Cardiac septum (tissue), 1 donor: ENCODE measurements around the gene EPOP. TPM values are rescaled to one million over a fixed set of nuclear protein-coding genes. Genes with fewer than 3 reads are reported as not detected.

Experiments
- DNase-seq: peaks from one replicate; pipeline ENCODE4 v3.0.0-alpha.2; 2020; ENCODE audit warnings: low spot score
- intact Hi-C: fragments of 100-400 bp; cut with DNase I; formaldehyde crosslinking; loops from one replicate; pipeline ENCODE4 v1.14.0; 2022
- long read RNA-seq: library from polyadenylated mRNA; unstranded; transcript quantifications from one replicate; pipeline ENCODE4 v2.0.0, GENCODE V29; 2021
- total RNA-seq: library from RNA; stranded (reverse); fragmentation: NEBNext Ultra II Directional; extraction: Animal tissue kit (Norgen Biotek cat#: 25700); gene quantifications from one replicate; pipeline ENCODE4 v1.2.1, GENCODE V29; 2021
- donor health status: DM: no; HTN: no; CAD: no.

Gene EPOP
- 2.3 TPM for total RNA-seq
- long read RNA-seq, partial matches to known transcripts, result 0 of 4 reads
- long read RNA-seq, other reads (novel, unspliced or antisense), result 0 of 4 reads

GRCh38 chr17:38674749-38675615 is at the start of gene EPOP:
EPOP (minus strand) TSS chr17:38674957; CDS start chr17:38674495, 462 bp downstream.
- intact Hi-C loops, result no loop called here
- DNase-seq, result peak; percentile 94

- no peak for DNase-seq
- intact Hi-C loops, result no loop called here
These were observed 47.0 kb upstream of the EPOP start for GRCh38 chr17:38721802-38722201.

- intact Hi-C loops, result no loop called here
- DNase-seq, result no peak
These were observed 46.2 kb upstream of the EPOP start for GRCh38 chr17:38720941-38721340.

- intact Hi-C loops, result no loop called here
- DNase-seq, result no peak
These were observed 45.3 kb upstream of the EPOP start for GRCh38 chr17:38719943-38720641.

GRCh38 chr17:38719289-38719942 is 44.7 kb upstream of the EPOP start:
- DNase-seq, result no peak
- intact Hi-C loops, result no loop called here

- no peak for DNase-seq
- intact Hi-C loops, result no loop called here
These were observed 42.5 kb upstream of the EPOP start for GRCh38 chr17:38717139-38717745.

- intact Hi-C loops, result no loop called here
- no peak for DNase-seq
These were observed 41.7 kb upstream of the EPOP start for GRCh38 chr17:38716368-38717005.

- intact Hi-C loops, result no loop called here
- no peak for DNase-seq
These were observed 40.6 kb upstream of the EPOP start for GRCh38 chr17:38715216-38715943.

- intact Hi-C loops, result no loop called here
- no peak for DNase-seq
These were observed 38.8 kb upstream of the EPOP start for GRCh38 chr17:38713456-38714075.

GRCh38 chr17:38712593-38712992 is 37.8 kb upstream of the EPOP start:
- intact Hi-C loops, result no loop called here

GRCh38 chr17:38711792-38712571 is 37.2 kb upstream of the EPOP start:
- intact Hi-C loops, result no loop called here

More at GRCh38 chr17:38712593-38712992, 37.8 kb upstream of the EPOP start:
- DNase-seq, result no peak

GRCh38 chr17:38710985-38711384 is 36.2 kb upstream of the EPOP start:
- intact Hi-C loops, result no loop called here
- no peak for DNase-seq

More at GRCh38 chr17:38711792-38712571, 37.2 kb upstream of the EPOP start:
- no peak for DNase-seq

GRCh38 chr17:38710604-38710962 is 35.8 kb upstream of the EPOP start:
- DNase-seq, result no peak
- intact Hi-C loops, result no loop called here

GRCh38 chr17:38709864-38710603 is 35.3 kb upstream of the EPOP start:
- intact Hi-C loops, result no loop called here
- DNase-seq, result no peak

GRCh38 chr17:38709104-38709820 is 34.5 kb upstream of the EPOP start:
- intact Hi-C loops, result no loop called here

GRCh38 chr17:38707678-38708351 is 33.1 kb upstream of the EPOP start:
- DNase-seq, result no peak
- intact Hi-C loops, result loop anchor here (2.0 kb wide), 1 partner anchor 31 kb away; no protein-coding TSS in a partner anchor

More at GRCh38 chr17:38709104-38709820, 34.5 kb upstream of the EPOP start:
- DNase-seq, result no peak
